Calu3 (cell line): Measurements from ENCODE around the gene EPB41L5. TPM values are rescaled to one million over a fixed set of nuclear protein-coding genes. Genes with fewer than 3 reads are reported as not detected.

Source experiments
- BruUV-seq: library from RNA; stranded (reverse); fragments of 400-500 nt; replicated peaks from 2 replicates; lab custom pipeline; 2021; lab: Mats Ljungman, UMichigan
- CTCF ChIA-PET: fragments of 300-600 bp; sonication (Branson Sonifier 250); formaldehyde crosslinking; loops from one replicate; lab custom pipeline; 2022; ENCODE audit warnings: antibody characterized with exemption; lab: Charles Lee
- DNase-seq: peaks from one replicate; pipeline ENCODE4 v3.0.0; 2022
- H3K27ac Mint-ChIP-seq: one replicate; pipeline ENCODE4 v1.8.0; 2022; ENCODE audit warnings: mixed read lengths; ENCODE audit not compliant: unreplicated experiment
- H3K27me3 Mint-ChIP-seq: one replicate; pipeline ENCODE4 v1.8.0; 2022; ENCODE audit warnings: mixed read lengths; ENCODE audit not compliant: unreplicated experiment
- H3K36me3 Mint-ChIP-seq: one replicate; pipeline ENCODE4 v1.8.0; 2022; ENCODE audit warnings: mild to moderate bottlenecking, moderate library complexity, mixed read lengths; ENCODE audit not compliant: insufficient read depth, unreplicated experiment
- H3K4me1 Mint-ChIP-seq: one replicate; pipeline ENCODE4 v1.8.0; 2022; ENCODE audit warnings: mild to moderate bottlenecking, low read depth, mixed read lengths; ENCODE audit not compliant: unreplicated experiment
- H3K4me3 Mint-ChIP-seq: one replicate; pipeline ENCODE4 v1.8.0; 2022; ENCODE audit warnings: mild to moderate bottlenecking, low read depth, moderate library complexity, mixed read lengths; ENCODE audit not compliant: unreplicated experiment
- H3K9me3 Mint-ChIP-seq: one replicate; pipeline ENCODE4 v1.8.0; 2022; ENCODE audit warnings: low read depth, mixed read lengths; ENCODE audit not compliant: unreplicated experiment
- CTCF ChIP-seq: fragments of 200-600 bp; IDR thresholded peaks from one replicate; pipeline ENCODE4 v1.8.0; 2022; ENCODE audit warnings: antibody characterized with exemption; ENCODE audit not compliant: unreplicated experiment
- intact Hi-C: fragments of 100-400 bp; cut with micrococcal nuclease; formaldehyde crosslinking; loops from one replicate; pipeline ENCODE4 v1.10.0; 2022; ENCODE audit not compliant: unreplicated experiment
- total RNA-seq: library from RNA; stranded (reverse); gene quantifications from 2 replicates; pipeline ENCODE4 v1.2.3, GENCODE V29; 2022

EPB41L5 gene
- total RNA-seq, 1 experiment from 2014 or later = 27.7 TPM

GRCh38 chr2:120029672-120030640, 17.1 kb downstream of the EPB41L5 start:
- intact Hi-C loops = no loop called here
- Mint-ChIP-seq H3K27ac (no peak overlapping the region), H3K4me1 (no peaks in the 10 kb centered on the region), H3K4me3 (no peak overlapping the region), H3K27me3 (no peaks in the 10 kb centered on the region), H3K9me3 (peaks cover 2% of the 10 kb centered on the region), H3K36me3 (no peaks in the 10 kb centered on the region)
- CTCF ChIA-PET = no interaction called here
- no TSS peak for BruUV-seq
- no peak for DNase-seq
- no peak for TF ChIP-seq CTCF

- H3K27me3 Mint-ChIP-seq = no peaks in the 10 kb centered on the region
- no peaks in the 10 kb centered on the region for H3K9me3 Mint-ChIP-seq
- no peak overlapping the region for H3K4me3 Mint-ChIP-seq
- H3K4me1 Mint-ChIP-seq = peaks cover 12% of the 10 kb centered on the region
- no TSS peak for BruUV-seq
- no peak overlapping the region for H3K27ac Mint-ChIP-seq
- no peak for DNase-seq
- TF ChIP-seq CTCF = no peak
- intact Hi-C loops = no loop called here
- no peaks in the 10 kb centered on the region for H3K36me3 Mint-ChIP-seq
- CTCF ChIA-PET = no interaction called here
These were observed 19.4 kb downstream of the EPB41L5 start for GRCh38 chr2:120032297-120032696.

GRCh38 chr2:120034027-120034426, 21.1 kb downstream of the EPB41L5 start:
- TF ChIP-seq CTCF = no peak
- no peak overlapping the region for H3K4me3 Mint-ChIP-seq
- CTCF ChIA-PET = interaction anchor here (0.6 kb wide), 1 partner anchor 348 kb away, joined by 3 read pairs; no protein-coding TSS in a partner anchor
- H3K27ac Mint-ChIP-seq = no peak overlapping the region
- no peaks in the 10 kb centered on the region for H3K36me3 Mint-ChIP-seq
- intact Hi-C loops = no loop called here
- BruUV-seq = no TSS peak
- H3K4me1 Mint-ChIP-seq = peaks cover 12% of the 10 kb centered on the region
- DNase-seq = no peak
- H3K27me3 Mint-ChIP-seq = no peaks in the 10 kb centered on the region
- no peaks in the 10 kb centered on the region for H3K9me3 Mint-ChIP-seq

- Mint-ChIP-seq H3K27me3 (no peaks in the 10 kb centered on the region), H3K9me3 (no peaks in the 10 kb centered on the region), H3K4me3 (no peak overlapping the region), H3K36me3 (no peaks in the 10 kb centered on the region), H3K4me1 (peaks cover 12% of the 10 kb centered on the region), H3K27ac (no peak overlapping the region)
- no TSS peak for BruUV-seq
- intact Hi-C loops = no loop called here
- TF ChIP-seq CTCF = no peak
- CTCF ChIA-PET = no interaction called here
- DNase-seq = no peak
These were observed 21.7 kb downstream of the EPB41L5 start for GRCh38 chr2:120034621-120035020.
